Keratinocyte (primary cell): ENCODE data around the gene C19orf47. TPM values are rescaled to one million over a fixed set of nuclear protein-coding genes. Genes with fewer than 3 reads are reported as not detected.

Source experiments
- DNase-seq: peaks from one replicate; pipeline ENCODE4 v3.0.0-alpha.2; 2011; ENCODE audit warnings: low read depth, missing footprints, low spot score
- FAIRE-seq: peaks from 2 replicates; lab custom pipeline; 2011; peaks lifted over from hg19 to GRCh38; lab: Jason Lieb, UNC
- H2AFZ ChIP-seq: 2 replicates; pipeline ENCODE4 v1.6.0; 2012; ENCODE audit warnings: low read length, control low read depth, inconsistent platforms; ENCODE audit not compliant: control insufficient read depth
- H3K27ac ChIP-seq: 2 replicates; pipeline ENCODE4 v1.5.1; 2011; ENCODE audit warnings: low read length; ENCODE audit not compliant: control insufficient read depth, insufficient read depth
- H3K27me3 ChIP-seq: 3 replicates; pipeline ENCODE4 v1.6.0; 2011; ENCODE audit warnings: low read length; ENCODE audit not compliant: control insufficient read depth, insufficient read depth; ENCODE audit errors: extremely low read depth
- H3K36me3 ChIP-seq, 2 experiments: 2 replicates in 1 of 2; 3 replicates in 1 of 2; pipeline ENCODE4 v1.5.1; 2011; ENCODE audit warnings: low read length in 2 of 2, mild to moderate bottlenecking in 1 of 2; ENCODE audit not compliant: control insufficient read depth in 2 of 2, insufficient read depth in 2 of 2; ENCODE audit errors: extremely low read depth in 1 of 2
- H3K4me1 ChIP-seq: 3 replicates; pipeline ENCODE4 v1.5.1; 2011; ENCODE audit warnings: low read length; ENCODE audit not compliant: control insufficient read depth, insufficient read depth; ENCODE audit errors: extremely low read depth
- H3K4me2 ChIP-seq: 3 replicates; pipeline ENCODE4 v1.6.0; 2011; ENCODE audit warnings: low read depth, low read length; ENCODE audit not compliant: control insufficient read depth, insufficient read depth; ENCODE audit errors: extremely low read depth
- H3K4me3 ChIP-seq, 3 experiments: fragments of 200-600 bp in 1 of 3; sonication (generic) in 1 of 3; 2 replicates in 2 of 3; 3 replicates in 1 of 3; pipeline ENCODE4 v1.5.1; 2011 to 2016; ENCODE audit warnings: low read length in 3 of 3, mild to moderate bottlenecking in 3 of 3, control low read depth in 2 of 3, inconsistent platforms in 1 of 3, low read depth in 1 of 3, mixed read lengths in 1 of 3, mixed run types in 1 of 3, moderate library complexity in 1 of 3; ENCODE audit not compliant: control insufficient read depth in 2 of 3, insufficient read depth in 2 of 3; ENCODE audit errors: extremely low read depth in 1 of 3
- H3K79me2 ChIP-seq: 2 replicates; pipeline ENCODE4 v1.6.0; 2012; ENCODE audit warnings: low read length; ENCODE audit not compliant: control insufficient read depth, insufficient read depth
- H3K9ac ChIP-seq: 3 replicates; pipeline ENCODE4 v1.6.0; 2011; ENCODE audit warnings: low read length; ENCODE audit not compliant: control insufficient read depth, insufficient read depth; ENCODE audit errors: extremely low read depth
- H3K9me1 ChIP-seq: 3 replicates; pipeline ENCODE4 v1.6.0; 2011; ENCODE audit warnings: low read length; ENCODE audit not compliant: control insufficient read depth, insufficient read depth; ENCODE audit errors: extremely low read depth
- H3K9me3 ChIP-seq: 2 replicates; pipeline ENCODE4 v1.5.1; 2012; ENCODE audit warnings: low read depth, low read length; ENCODE audit not compliant: control insufficient read depth
- H4K20me1 ChIP-seq: 3 replicates; pipeline ENCODE4 v1.6.0; 2011; ENCODE audit warnings: low read length; ENCODE audit not compliant: control insufficient read depth, insufficient read depth; ENCODE audit errors: extremely low read depth
- CTCF ChIP-seq, 3 experiments: IDR thresholded peaks in 1 of 3; conservative IDR thresholded peaks in 1 of 3; optimal IDR thresholded peaks in 1 of 3; 2 replicates in 2 of 3; 3 replicates in 1 of 3; pipeline versions ENCODE3 to v1.5.1; 2011; ENCODE audit warnings: low read length in 3 of 3, mild to moderate bottlenecking in 3 of 3, moderate library complexity in 2 of 3, control low read depth in 1 of 3, inconsistent platforms in 1 of 3; ENCODE audit not compliant: insufficient read depth in 2 of 3; ENCODE audit errors: extremely low read depth in 1 of 3
- EZH2 ChIP-seq: IDR thresholded peaks from one replicate; pipeline ENCODE4 v1.6.1; 2012; ENCODE audit warnings: inconsistent platforms, mild to moderate bottlenecking, low read length, moderate library complexity
- dilution Hi-C: fragments of 300-500 bp; cut with MboI; formaldehyde crosslinking; loops from one replicate; pipeline ENCODE4 v1.7.0; 2020; ENCODE audit warnings: low sequenced_read_pairs; ENCODE audit not compliant: extremely low pct_ligation_motif_present
- polyA plus RNA-seq, 5 experiments: library from polyadenylated mRNA; depleted of rRNA in 3 of 5; stranded (reverse) in 3 of 5; stranded (forward) in 1 of 5; unstranded in 1 of 5; fragments of >200 nt; gene quantifications; 1 replicate in 1 of 5; 2 replicates in 3 of 5; 3 replicates in 1 of 5; pipeline versions ENCODE4 v1.2.1 to v1.2.3, GENCODE V29; 2011 to 2012; ENCODE audit warnings: missing spikeins in 2 of 5, low read depth in 1 of 5, low replicate concordance in 1 of 5

The C19orf47 gene
- polyA plus RNA-seq, 1 donor (not counting 4 experiments of a cell fraction or from before 2014, with no cell fraction given), result 13.3 TPM

- no peak overlapping the region for H2AFZ ChIP-seq
- no peak overlapping the region for H3K4me2 ChIP-seq
- peaks cover 2 to 8% of the 10 kb centered on the region in 2 experiments for H3K36me3 ChIP-seq
- peaks cover 91% of the 10 kb centered on the region for H3K79me2 ChIP-seq
- DNase-seq (no peak), FAIRE-seq (no peak)
- dilution Hi-C loops, result no loop called here
- H3K4me1 ChIP-seq, result peaks cover 14% of the 10 kb centered on the region
- no peaks in the 10 kb centered on the region for H3K9me3 ChIP-seq
- no peak for TF ChIP-seq CTCF (optimal IDR thresholded peaks at IDR 0.05 in 1 of 3, IDR thresholded peaks at IDR 0.05 in 1 of 3, conservative IDR thresholded peaks at IDR 0.05 in 1 of 3; ENCODE audit: extremely low read depth in 1 of 3, insufficient read depth in 2 of 3, low read length in 3 of 3)
- no peak for TF ChIP-seq EZH2
- H3K27me3 ChIP-seq, result no peaks in the 10 kb centered on the region
- H3K9ac ChIP-seq, result no peak overlapping the region
- peaks cover 4% of the 10 kb centered on the region for H3K9me1 ChIP-seq
- H4K20me1 ChIP-seq, result peaks cover 13% of the 10 kb centered on the region
- H3K27ac ChIP-seq, result no peak overlapping the region
- H3K4me3 ChIP-seq, result no peak overlapping the region
These were observed 70.7 kb downstream of the C19orf47 start for GRCh38 chr19:40277356-40278059.

- H2AFZ ChIP-seq, result no peak overlapping the region
- no peak for TF ChIP-seq EZH2
- TF ChIP-seq CTCF (optimal IDR thresholded peaks at IDR 0.05 in 1 of 3, IDR thresholded peaks at IDR 0.05 in 1 of 3, conservative IDR thresholded peaks at IDR 0.05 in 1 of 3; ENCODE audit: extremely low read depth in 1 of 3, insufficient read depth in 2 of 3, low read length in 3 of 3), result no peak
- no peak overlapping the region for H3K4me3 ChIP-seq
- peaks cover under 1% of the 10 kb centered on the region for H3K4me1 ChIP-seq
- H3K9me3 ChIP-seq, result no peaks in the 10 kb centered on the region
- H3K9me1 ChIP-seq, result peaks cover 4% of the 10 kb centered on the region
- H3K27me3 ChIP-seq, result no peaks in the 10 kb centered on the region
- DNase-seq (no peak), FAIRE-seq (no peak)
- H3K79me2 ChIP-seq, result peaks cover 88% of the 10 kb centered on the region
- peaks cover 2 to 6% of the 10 kb centered on the region in 2 experiments for H3K36me3 ChIP-seq
- no peak overlapping the region for H3K9ac ChIP-seq
- H3K4me2 ChIP-seq, result no peak overlapping the region
- H3K27ac ChIP-seq, result no peak overlapping the region
- dilution Hi-C loops, result no loop called here
- H4K20me1 ChIP-seq, result peaks cover 17% of the 10 kb centered on the region
These were observed 73.3 kb downstream of the C19orf47 start for GRCh38 chr19:40274585-40275544.
